HG03025 (cell line): ENCODE results near the gene KCNQ5.

Experiments used
- ATAC-seq: cut with Tn5 transposase; IDR thresholded peaks from one replicate; pipeline ENCODE4 v1.9.1; 2021; ENCODE audit warnings: mild to moderate bottlenecking, moderate library complexity; ENCODE audit not compliant: unreplicated experiment, low FRiP score

KCNQ5 gene

DNA sequence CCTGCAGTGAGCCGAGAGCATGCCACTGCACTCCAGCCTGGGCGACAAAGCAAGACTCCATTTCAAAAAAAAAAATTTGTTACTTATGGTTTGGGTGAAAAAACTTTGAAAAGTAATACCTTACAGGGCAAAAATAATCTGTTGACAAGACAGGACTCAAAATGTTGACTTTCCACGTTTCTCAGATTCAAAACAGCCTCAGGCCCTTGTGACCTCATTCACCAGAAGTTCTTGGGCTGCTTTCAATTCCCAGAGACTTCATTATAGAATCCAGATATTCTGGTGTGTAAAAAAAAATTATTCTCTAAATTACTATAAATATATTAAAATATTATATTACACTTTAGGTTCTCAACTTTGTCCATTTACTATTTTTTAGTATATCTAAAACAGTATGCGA, 116.2 kb downstream of the KCNQ5 start:
- ATAC-seq = no peak

DNA sequence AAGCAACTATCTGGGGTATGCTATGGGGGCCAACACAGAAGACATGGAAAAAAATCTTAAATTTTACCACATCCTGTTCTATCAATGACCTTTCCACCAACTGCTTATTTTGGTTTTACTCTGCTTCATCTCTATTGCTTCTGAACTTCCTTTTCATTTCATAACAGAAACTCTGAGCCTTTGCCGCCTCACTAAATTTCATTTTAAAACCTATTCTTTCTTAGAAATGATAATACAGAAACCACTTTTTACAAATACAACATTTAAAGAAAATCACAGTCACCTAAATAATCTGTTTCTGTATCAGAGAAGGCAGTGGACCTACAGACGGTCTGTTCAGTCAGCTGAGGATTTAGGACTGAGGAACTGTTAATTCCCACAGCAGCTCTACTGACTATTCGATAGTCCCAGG, 117.5 kb downstream of the KCNQ5 start:
- peak; percentile 53 for ATAC-seq

DNA sequence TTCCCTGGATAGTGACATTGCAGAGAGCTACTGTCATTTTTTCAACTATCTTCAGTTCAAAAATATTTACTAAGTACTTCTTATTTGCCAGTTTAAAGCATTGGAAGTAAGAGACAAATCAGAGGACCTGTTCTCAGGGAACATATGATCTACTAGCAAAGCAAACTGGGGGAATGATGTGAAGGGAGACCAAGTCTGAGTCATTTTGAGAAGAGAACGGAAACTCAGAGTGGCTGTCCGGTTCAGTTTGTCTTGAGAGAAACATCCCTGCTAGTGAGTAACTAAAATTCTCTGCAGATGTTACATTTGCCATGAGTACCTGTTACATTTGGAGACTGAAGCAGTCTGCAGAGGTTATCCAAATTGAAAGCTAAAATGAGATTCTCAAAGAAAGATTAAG, 118.3 kb downstream of the KCNQ5 start:
- ATAC-seq = peak; percentile 87

DNA sequence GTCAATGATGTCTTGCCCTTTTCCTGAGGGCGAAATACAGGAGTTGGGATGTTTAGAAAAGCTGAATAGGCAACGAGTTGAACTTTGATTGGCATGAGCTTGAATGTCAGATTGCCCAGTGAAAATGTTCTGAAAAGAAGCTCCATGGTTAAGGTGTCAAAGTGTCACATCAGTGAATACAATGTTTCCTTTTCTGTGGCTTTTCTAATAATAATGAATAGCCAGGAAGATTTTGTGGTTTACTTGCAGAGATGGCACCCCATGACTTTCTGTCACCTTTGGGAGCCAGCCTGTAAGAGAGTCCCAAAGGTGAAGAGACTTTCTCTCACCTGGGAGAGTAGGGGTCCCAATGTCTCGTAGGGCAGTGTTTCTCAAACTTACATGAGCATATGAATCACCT, 119.2 kb downstream of the KCNQ5 start:
- no peak for ATAC-seq

DNA sequence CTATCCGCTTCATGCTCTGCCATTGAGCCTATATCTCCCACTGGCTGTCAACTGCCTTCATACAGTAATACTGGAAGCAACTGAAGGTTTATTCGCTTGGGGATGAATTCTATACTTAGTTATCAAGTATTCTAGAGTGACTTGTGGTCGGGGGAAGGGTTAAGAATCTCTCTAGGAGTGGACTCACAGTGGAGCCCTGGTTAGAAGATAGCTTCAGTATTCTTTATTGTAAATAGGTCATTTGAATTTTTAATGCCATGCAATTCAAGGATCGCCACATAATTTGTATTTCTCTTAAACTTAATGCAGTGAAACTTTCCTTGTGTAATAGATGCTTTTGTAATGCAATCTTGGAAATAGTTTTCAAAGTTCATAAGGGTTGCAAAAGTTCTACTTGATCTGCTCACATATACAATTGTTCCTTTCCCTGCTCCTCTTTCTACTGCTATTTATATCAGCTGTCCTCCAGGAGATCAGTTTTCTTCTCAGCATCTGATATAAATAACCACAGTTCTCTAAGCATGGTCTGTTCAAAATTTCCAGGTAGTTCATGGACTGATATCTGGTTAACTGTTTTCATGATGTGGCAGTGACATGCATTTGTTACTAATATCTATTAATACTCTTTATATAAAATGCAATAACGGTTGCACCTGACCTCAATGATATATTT, 120.3 kb downstream of the KCNQ5 start:
- no peak for ATAC-seq

DNA sequence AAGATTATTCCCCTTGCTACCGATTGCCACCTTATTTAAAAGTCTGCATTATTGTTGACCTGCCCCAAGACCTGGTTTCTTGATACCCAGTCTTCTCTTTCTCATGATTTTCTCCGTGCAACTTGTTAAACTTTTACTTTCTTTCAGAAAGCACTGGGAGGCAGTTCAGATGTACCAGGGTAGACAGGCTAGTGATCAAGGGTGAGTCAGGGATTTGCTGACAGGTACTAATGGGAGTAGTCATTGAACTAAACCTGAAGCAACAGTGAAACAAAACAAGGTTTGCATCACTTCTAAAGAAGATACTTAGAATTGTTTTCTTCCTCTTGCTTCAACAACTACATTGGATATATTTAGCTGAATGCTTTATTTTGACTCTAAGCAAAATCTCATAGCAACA, 124.4 kb downstream of the KCNQ5 start:
- no peak for ATAC-seq

DNA sequence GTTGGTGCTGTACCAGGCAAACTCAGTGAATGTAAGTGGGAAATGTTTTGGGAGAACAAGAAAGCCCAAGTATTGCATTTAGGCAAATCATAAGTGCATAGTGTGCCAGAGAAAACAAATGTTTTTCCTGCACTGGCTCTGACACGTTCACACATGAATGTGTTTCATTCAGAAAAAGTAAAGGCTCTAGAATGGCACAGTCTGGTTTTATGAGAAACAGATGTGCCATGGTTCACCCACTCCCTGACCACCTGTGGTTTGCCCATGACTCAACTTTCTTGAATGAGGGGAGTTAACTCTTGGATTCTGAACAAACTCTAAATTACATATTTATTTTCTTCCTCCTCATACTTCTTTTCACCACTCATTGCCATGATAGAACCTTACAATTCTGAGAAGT, 126.9 kb downstream of the KCNQ5 start:
- no peak for ATAC-seq

DNA sequence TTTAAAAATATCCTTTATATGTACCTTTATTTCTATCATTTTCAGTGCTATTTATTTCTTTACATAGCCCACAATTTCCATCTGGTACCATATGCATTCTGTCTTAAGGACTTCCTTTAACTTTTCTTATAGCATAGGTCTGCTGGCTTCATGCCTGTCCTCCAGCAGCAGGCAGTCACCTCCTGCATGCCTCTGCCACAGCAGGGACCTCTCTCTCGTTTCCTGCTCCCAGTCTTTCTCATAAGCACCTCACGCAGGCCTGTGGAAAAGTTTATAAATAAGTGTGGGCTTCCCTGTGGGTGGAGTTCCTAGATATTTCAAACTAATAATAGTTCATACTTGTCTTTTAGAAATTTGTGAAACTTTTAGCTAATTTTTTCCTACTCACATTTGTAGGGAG, 133.9 kb downstream of the KCNQ5 start:
- no peak for ATAC-seq

DNA sequence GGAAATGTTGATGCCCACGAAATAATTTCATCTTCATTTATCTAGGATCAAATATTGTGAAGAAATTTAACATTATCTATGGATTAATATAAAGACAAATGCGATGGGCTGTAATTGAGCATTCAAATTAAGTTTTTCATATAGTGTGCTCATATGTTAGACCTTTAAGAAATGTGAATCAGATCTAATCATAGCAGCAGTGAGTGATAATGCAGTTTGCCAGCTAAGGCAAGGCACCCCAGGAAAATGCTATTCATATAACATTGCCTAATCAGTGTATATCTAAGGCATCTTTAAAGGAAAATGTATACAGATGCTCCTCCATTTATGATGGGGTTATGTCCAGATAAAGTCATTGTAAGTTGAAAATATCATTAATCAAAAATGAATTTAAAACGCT, 135.2 kb downstream of the KCNQ5 start:
- no peak for ATAC-seq

DNA sequence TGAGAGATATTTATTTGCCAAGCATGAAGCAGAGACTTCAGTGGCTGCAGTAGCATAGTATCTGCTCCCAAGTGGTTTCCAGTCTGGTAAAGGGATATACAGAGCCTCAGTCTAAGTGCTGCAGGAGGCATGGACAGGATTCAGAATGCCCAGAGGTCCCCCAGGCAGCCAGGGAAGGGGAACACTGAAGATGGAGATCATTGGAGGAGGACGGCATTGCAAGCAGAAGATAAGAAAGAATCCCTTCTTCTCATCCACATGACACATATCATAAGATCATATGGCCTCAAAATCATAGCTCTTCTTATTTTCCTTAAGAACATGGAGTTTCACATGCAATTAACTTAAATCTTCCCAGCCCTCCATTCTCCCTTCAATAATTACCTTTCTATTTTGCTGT, 136.1 kb downstream of the KCNQ5 start:
- no peak for ATAC-seq

DNA sequence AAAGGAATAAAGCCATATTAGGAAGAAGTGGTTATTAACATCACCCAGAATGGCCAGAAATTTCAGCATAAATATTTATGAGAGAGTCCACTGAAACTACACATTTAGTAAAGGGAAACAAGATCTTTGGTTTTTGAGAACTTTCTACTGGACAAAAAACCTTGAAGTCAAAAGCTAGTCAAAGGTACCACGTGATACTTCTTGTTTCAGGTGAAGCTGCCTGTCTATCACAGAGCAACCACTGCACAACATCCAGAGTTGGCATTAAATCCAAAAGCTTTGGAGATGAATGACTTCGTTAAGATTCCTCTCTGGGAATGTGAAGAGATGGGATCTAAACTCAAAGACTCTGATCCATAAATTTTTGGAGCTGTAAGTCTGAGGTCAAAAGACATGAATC, 137.0 kb downstream of the KCNQ5 start:
- ATAC-seq = no peak

DNA sequence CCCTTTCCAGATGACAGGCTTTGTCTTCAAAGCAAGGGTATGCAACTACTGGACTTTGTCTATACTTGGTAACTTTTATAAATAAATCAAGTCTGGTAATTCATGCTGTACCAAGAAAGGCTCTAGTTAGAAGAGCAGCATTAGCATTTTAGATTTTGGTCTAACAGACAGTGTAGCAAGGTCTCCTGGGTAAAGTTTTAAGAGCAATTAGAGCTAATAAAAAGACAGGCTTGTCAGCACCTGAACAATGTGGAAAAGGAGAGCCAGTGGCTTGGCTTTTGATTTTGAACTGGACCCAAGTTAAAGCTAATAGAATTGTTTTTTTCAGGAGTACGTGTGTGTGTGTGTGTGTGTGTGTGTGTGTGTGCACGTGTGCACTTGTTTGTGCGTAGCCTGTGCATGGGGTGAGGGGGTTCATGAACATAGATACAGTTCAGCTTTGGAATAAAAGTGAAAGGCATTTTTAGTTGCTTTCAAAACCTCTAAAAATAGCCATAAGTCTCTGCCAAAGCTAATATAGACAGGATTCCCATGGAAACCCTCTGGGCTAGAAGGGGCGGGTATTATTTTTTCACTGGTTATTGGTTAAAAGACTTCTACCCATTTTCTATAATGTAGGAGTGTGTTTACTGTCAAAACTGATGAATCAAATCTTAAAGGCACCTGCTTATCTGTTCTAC, 138.4 kb downstream of the KCNQ5 start:
- ATAC-seq = no peak

DNA sequence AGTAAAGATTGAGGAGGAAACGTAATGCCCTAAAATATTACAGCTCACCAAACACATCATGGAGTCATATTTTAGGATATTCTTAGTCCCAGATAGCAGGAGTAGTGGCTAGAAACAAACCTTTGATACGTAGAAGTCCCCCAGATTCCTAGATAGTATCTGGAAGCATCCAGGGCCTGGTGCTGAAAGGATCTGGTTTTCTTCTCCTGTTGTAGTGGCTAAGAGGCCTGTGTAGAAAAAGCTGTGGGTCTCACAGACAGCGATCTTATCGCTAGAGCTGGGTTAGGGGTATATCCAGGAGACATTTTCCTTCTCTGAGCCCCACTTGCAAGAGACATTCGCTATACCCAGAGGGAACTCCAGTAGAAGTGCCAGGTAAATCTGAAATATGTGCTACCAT, 139.9 kb downstream of the KCNQ5 start:
- no peak for ATAC-seq

DNA sequence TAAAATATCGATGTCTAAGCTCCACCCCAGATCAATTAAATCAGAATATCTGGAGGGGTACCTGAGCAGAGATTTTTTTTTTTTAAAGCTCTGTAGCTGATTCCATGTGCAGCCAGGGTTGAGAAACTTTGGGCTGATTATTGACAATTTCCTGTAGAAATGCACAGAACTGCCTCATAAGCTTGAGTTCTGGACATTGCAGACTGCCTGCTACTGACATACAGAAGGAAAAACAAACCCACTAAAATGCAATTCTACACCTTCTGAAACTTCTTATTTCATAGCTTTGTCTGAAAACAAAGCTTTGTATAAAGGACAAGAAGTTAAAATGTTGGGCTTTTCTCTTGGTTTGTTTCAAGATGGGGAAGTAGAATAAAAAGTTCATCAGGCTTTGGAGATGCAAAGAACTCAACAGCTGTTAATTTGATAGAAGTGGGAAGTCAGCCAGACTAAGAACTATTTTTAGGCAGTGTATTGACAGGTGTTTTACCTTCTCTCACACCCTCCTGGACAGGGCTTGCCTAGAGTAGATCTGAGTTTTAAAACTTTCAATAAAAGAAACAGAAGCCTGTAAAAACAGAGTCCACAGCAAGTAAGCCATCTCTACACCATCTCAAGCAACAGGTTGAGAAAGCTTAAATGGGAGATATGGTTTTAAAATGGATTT, 147.7 kb downstream of the KCNQ5 start:
- no peak for ATAC-seq

DNA sequence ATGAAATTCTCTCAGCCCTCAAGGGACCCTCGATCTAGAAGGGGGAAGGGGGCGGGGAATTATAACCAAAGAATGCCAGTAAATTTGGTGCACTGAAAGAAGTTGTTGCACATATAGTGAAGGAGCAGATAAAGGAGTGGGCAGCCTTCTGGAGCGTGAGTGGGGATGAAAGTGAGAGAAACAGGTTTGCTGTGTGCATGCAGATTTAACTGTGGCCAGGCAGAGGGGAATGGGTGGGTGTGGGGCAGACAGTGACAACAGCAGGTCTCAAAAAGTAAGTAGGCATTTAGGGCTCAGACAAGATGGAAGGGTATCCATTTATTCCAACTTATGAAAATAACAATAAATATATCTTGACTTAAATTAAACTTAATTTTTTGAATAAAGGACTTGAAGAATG, 149.1 kb downstream of the KCNQ5 start:
- ATAC-seq = no peak

DNA sequence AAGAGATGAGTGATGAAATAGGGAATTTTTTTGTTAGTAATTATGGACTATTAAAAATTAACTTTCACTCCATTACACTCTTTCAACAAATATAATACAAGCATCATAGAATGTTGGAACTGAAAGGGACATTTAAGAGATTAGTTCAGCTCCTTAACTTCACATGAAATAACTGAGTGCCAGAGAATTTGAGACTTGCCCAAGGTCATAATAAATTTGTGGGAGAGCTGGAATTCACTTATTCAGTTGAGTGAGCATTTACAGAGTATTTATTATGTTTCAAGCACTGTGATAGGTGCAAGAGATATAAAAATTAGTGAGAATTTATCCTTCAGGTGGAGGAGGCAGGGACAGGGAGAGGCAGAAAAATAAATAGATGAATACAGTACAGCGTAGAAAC, 154.6 kb downstream of the KCNQ5 start:
- no peak for ATAC-seq

DNA sequence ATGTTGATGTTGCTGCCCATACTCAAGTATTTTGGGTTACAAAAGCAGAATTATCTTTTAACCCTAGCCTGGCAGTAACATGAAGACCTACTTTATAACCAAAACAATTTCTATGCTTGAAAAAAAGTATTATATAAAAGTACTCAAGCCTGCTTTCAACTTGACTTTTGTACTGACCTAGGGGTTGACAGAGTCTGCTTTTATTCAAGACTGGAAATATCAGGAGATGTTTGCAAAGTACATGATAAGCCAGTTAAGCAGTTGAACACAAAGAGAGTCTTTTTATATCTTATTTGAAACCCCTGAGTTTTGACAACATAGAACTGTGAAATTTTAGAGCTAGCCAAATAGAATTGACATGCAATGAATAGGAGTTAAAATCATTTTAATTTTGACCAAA, 159.8 kb downstream of the KCNQ5 start:
- ATAC-seq = no peak

DNA sequence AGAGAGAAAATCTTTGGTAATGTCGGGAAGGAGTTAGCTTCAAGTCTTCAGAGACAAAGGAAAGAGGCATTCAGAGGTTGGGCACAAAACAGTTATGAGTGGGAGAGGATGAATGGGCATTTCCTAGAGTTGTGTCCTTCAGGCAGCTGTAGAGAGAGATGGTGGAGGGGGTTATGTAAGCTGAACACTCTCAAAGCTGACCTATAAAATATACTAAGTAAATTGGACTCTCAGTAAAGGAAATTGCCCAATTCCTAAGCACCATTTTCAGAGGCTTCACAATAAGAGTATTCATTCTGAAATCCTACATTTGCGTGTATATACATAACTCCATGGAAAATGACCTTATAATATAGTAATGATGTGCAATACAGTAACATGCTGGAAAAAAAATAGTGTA, 161.2 kb downstream of the KCNQ5 start:
- no peak for ATAC-seq

DNA sequence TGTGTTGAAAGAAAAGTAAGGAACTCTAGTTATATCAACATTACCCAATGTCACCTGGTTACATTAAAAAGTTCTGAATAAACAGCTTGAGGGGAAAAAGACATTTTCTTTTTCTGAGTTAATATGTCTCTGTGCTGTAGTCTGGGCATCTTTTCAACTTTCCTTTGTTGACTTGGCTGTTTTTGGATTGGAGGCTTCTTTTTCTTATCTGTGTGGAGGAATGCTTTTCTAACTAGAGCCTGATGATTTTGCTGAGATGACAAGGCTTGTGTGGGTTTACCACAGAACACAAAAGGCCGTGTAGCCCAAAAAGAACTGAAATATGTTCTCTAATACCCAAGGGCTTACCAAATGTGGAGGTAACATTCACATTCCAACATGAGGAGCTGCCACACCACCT, 161.8 kb downstream of the KCNQ5 start:
- no peak for ATAC-seq

DNA sequence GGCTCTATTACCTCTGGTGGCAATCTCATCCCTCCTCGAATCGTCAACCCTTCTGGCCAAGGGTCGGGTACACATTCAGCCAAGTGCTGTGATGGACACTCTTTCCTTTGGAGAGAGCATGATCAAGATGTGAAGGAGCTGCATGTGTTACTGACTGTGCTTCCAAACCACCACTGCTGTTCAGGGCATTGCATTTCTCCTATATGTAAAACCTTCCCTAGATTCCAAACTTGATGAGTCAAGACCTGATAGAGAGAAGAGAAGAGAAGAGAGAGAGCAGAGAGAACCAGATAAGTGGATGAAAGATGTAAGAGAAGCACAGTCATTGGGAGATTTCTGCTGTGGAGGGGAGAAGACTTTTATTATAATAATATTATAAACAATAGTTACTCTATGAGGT, 162.2 kb downstream of the KCNQ5 start:
- ATAC-seq = no peak

DNA sequence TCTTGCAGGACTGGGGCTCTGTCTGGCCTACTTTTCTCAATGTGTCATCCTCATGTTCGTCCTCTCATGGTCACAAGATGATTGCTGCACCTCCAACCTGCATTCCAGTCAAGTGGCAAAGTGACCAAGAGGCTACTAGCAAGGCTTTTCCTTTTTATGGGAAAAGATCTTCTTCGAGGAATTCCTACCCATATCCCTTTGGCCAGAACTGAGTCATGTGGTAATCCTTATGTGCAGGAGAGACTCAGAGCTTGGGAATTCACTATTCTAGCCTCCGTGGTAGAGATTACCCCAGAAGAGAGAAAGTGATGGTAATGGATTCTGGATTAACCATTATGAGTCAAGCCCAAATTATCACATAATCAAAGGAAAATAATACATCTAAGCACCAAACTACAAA, 162.7 kb downstream of the KCNQ5 start:
- no peak for ATAC-seq

DNA sequence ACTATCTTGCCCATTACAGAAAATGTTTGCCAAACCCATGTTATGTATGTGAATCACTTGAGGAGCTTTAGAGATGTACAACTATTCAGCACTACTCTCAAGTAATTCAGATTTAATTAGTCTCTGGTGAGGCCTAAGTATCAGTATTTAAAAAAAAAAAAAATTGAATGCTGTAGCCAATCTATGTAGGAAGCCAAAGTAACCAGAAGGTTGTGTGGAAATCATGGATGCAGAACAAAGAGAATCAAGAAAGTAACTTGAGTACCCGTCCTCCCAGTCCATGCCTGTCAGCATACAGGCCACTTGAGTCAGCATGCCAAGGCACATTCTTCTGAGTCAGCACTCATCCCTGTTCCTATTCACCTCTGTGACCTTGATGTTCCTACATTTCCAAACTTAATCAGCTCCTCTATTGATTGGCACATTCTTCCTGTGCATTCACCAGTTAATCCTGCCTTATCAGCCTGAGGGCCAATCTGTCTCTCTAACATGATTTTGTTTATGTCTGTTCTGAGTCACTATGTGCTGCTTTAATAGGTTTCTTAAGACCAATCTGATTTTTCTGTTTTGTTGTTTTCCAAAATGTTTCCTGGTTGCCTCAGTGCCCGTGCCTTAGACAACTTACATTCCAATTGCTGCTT, 165.6 kb downstream of the KCNQ5 start:
- no peak for ATAC-seq
